ENCODE results near the gene TLK1.

Gene TLK1

GRCh38 chr2:171141320-171141719, 19.4 kb downstream of the TLK1 start:
- H3K27ac ChIP-seq = no peak overlapping the region

GRCh38 chr2:171139860-171140259, 20.8 kb downstream of the TLK1 start:
- no peak for TF ChIP-seq CTCF (conservative IDR thresholded peaks at IDR 0.05)
- TF ChIP-seq ZFX (IDR thresholded peaks at IDR 0.05) = no peak
- peak overlapping the region; percentile 88 for H3K27ac ChIP-seq

More at GRCh38 chr2:171141320-171141719, 19.4 kb downstream of the TLK1 start:
- TF ChIP-seq CTCF (conservative IDR thresholded peaks at IDR 0.05) (no peak; the same call in 1 of the 2 replicates), ZFX (IDR thresholded peaks at IDR 0.05) (no peak)

GRCh38 chr2:171136024-171136423, 24.7 kb downstream of the TLK1 start:
- TF ChIP-seq ZFX (IDR thresholded peaks at IDR 0.05) = no peak
- no peak for TF ChIP-seq CTCF (conservative IDR thresholded peaks at IDR 0.05)

GRCh38 chr2:171134624-171135230, 26.0 kb downstream of the TLK1 start:
- no peak for TF ChIP-seq ZFX (IDR thresholded peaks at IDR 0.05)
- no peak for TF ChIP-seq CTCF (conservative IDR thresholded peaks at IDR 0.05)
- H3K27ac ChIP-seq = no peak overlapping the region

More at GRCh38 chr2:171136024-171136423, 24.7 kb downstream of the TLK1 start:
- peak overlapping the region; percentile 91; the same call in 1 of the 2 replicates for H3K27ac ChIP-seq

GRCh38 chr2:171132086-171132485, 28.6 kb downstream of the TLK1 start:
- TF ChIP-seq CTCF (conservative IDR thresholded peaks at IDR 0.05) = no peak
- TF ChIP-seq ZFX (IDR thresholded peaks at IDR 0.05) = no peak
- H3K27ac ChIP-seq = no peak overlapping the region

GRCh38 chr2:171128461-171128860, 32.2 kb downstream of the TLK1 start:
- TF ChIP-seq ZFX (IDR thresholded peaks at IDR 0.05) (no peak), CTCF (conservative IDR thresholded peaks at IDR 0.05) (no peak)
- no peak overlapping the region for H3K27ac ChIP-seq

GRCh38 chr2:171124541-171124940, 36.2 kb downstream of the TLK1 start:
- TF ChIP-seq CTCF (conservative IDR thresholded peaks at IDR 0.05) (no peak), ZFX (IDR thresholded peaks at IDR 0.05) (no peak)
- H3K27ac ChIP-seq = no peak overlapping the region

All from C4-2B (cell line).